NCI-H2081 (cell line): Measurements from ENCODE around the gene KRT7.
A peak's percentile ranks its signal among the peaks of the same experiment; 100 is the strongest.
"Not testable (repeated sequence)": the region's sequence is repeated elsewhere in the genome, so short reads cannot be mapped to it uniquely, and the experiment has no call there.

ENCODE experiments used
- DNase-seq, 2 experiments: peaks; one replicate each; lab custom pipeline; 2025; lab: John Stamatoyannopoulos, UW

The KRT7 gene

DNA sequence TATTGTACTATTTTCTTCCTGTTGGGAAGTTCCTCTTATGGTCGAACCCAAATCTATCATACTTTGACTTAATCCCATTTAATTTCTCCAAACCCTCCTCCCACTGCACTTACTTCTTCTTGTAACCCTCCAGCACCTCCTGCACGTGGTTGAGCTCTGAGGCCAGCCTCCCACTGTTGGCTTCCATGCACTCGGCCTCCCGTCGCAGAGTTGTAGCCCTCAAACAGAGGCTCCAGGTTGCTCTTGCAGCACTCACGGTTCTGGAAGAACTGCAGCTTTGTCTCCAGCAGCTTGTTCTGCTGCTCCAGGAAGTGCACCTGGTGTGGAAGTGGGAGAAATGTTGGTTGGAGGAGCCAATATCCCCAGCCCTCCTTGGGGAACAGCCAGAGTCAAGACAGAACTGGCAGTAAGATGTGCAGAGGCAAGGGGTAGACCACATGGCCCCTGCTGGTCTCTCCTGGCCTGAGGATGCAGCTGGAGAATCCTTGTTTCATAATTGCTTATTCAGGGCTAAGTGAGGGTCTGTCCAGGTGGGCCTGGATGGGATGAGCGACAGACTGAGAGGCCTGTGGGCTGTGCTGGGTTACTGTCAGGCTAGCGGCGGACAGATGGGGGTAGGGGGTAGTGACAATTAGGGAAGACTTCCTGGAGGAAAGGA lies 23.0 kb downstream of the KRT7 start:
- no peak for DNase-seq

DNA sequence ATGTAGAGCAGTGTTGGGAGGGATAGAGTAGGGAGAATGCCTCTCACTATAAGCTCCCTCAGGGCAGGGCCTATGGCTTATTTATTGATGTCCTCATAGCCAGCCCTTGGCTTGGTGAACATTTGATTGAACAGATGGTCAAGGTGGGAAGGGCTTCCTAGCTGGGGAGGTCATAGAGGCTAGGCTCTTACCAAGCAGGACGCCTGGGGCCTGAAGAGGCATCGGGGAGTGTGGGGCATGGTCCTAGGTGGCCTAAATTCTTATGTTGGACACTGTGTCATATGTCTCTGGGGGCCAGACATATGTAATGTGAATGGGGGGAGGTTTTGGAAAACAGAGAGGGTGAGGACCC lies 23.5 kb downstream of the KRT7 start:
- DNase-seq, result no peak

DNA sequence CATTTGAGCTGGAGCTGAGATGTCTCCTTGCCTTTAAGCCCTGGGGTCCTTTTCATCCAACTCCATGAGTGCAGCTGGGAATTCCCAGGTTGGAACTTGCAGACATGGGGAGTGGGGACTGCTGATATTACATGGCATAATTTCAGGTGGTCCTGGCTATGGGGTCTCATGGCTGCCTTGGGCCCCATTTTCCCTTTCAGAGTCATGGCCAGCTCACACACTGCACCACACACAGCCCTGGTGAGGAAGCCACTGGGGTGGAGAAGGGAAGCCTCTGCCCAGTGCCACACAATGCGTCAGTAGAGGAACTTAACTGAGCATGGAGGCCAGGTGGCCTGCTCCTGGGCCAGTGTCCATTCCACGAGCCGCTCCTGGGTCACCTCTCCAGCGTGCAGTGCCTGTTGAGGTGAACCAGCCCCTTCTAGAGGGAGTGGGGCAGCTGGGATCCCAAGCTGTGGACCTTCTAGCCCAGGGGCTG lies 24.1 kb downstream of the KRT7 start:
- no peak for DNase-seq

DNA sequence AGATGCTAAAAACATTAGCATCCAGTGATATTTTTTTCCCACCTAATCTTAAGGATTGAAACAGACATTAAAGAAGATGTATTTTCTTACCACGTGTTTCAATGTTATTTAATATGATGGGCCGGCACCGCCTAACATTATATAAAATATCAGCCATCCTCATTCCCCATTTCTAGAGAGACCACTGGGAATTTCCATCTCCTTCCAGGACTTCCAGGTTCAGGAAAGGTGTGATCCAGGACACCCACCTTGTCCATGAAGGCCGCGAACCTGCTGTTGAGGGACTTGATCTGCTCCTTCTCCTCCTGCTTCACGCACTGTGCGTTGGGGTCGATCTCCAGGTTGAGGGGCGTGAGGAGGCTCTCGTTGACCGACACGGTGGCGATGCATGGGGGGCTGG lies 24.9 kb downstream of the KRT7 start:
- not testable (repeated sequence) for DNase-seq

DNA sequence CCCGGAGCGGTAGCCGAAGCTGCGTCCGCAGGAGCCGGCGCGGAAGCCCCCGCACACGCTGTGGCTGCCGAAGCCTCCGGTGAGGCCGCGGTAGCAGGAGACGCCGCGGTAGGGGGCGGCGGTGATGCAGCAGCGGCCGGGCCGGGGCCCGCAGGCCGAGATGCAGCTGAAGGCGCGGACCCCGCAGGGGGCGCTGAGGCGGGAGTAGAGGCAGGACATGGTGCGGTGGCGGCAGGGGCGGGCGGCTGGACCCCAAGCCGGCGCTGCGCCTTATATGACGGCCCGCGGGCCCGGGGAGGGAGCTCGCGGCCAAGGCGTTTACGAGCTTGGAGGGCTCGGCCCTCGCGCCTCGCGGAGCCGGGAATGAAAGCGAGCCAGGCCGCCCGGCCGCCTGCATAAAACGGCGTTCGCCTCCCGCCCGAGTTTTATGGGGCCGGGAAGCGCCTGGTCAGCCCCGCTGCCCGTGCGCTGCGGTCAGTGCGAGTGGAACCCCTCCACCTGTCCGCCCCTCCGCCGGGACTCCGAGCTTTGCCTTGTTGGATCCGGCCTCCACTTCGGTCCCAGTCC lies 25.4 kb downstream of the KRT7 start:
- DNase-seq, result no peak

DNA sequence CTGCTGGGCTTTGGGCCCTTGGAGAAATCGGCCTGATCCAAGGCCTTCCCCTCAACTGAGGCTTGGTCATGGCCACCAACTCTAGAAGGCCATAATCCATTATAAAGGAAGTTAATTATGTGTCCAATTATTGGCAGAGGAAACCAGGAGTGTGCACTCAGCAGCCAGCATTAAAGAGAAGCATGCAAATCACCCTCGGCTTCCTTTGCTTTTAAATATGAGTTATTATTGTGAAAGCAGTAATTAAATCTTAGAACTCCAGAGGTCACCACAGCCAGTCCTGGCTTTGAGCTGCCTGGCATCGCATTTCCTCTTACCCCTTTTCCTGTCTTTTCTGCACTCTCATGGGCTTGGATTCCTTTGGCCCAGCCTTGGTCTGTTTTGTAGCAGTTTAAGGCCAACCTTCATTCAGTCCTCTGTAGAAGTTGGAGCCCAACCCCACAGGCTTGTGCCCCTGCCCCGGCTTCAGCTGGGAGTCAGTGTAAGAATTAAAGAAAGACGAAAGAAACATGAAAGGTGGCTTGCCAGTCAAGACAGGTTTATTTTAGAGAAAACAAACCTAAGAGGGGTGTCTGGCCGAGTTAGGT lies 26.7 kb downstream of the KRT7 start:
- peak in 1 of 2 experiments; percentile 29 for DNase-seq

DNA sequence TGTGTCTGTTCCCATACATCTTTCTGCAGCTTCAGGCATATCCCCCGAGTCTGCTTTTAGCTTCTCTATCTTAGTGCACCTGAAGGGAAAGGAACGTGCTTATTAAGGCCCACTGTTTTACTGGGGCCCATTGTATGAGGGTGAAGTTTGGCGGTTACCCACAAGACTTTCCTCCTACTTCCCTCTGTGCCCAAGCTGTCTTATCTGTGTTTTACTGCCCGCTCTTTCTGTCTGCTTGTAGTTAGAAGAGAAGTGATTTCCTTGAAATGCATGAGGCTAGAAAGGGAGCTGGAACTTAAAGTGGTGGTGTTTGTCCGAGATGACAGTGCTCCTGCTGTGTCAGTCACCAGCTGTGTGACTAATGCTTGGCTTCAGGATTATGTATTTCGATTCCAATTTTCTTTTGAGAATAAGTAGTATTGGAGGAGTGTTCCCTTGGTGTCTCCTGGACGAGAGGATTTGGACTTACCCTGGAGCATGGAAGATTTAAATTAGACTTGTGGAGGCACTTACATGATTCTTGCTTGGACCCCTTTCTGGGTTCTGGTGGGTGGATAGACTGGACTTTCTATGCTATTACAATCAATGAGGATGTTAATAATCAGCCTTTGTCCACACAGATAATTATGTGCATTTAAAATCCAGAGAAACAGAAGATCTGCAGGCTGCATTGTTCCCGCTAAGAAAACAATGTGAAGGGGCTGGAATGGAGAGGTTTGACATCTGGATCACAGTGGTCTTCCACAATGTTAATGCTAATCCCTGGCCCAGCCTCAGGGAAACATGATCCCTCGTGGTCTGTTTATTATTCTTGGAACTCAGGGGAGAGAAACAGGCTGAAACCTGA lies 27.5 kb downstream of the KRT7 start:
- no peak for DNase-seq

DNA sequence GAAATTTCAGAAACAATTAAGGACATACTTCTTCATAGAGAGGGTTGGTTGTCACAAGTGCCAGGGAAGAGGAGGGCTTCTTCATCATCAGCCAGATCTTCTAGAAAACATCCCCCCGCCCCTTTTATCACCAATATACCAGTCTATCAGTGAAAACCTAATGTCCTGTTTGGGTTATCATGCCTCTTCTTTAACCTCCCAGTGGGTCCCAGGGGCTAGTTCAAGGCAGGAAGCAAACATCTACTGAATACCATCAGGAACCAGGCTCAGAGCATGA lies 28.1 kb downstream of the KRT7 start:
- DNase-seq, result no peak

DNA sequence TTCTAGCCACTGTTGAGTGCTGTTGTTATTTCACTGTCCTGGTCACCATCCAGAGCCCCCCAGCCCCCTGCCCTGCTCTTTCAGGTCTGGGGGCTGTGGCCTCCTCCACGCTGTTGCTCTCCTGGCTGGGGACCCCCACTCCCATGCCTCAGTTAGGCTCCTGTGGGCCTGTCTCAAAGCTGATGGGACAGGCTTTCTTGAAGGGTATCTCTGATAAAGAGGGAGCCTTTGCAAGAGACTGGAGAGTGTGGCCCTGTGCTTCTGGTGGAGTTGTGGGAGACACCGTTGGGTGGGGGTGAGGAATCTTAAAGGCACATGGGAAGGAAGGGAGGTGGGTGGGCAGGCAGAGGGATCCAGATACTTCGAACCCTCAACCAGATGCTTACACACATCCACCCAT lies 29.2 kb downstream of the KRT7 start:
- no peak for DNase-seq

DNA sequence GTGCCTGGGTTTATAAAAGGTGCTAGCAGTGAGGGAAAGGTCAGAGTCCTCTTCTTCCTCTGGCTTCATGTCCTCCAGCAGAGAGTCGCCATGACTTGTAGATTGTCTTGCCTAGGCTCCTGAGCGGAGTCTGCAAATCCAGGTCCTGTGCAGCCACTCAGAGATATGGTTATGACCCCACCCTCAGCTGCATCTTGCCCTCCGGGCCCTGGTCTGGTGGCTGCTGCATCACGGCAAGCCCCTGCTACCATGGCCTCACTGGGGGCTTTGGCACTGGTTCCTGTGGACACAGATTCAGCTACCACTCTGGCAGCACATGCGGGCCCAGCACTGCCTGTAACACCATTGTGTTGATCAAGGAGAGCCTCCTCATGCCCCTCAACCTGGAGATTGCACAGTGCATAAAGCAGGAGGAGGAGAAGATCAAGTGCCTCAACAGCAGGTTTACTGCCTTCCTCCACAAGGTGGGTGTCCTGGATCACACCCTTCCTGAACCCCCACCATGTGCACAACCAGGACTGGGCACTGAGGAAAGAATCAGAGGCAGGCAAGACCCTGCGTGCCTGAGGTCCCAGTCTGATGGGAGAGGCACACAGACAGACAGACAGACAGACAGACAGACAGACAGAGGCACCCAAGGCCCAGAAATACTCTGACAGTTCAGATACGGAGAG lies 30.9 kb downstream of the KRT7 start:
- DNase-seq, result no peak

DNA sequence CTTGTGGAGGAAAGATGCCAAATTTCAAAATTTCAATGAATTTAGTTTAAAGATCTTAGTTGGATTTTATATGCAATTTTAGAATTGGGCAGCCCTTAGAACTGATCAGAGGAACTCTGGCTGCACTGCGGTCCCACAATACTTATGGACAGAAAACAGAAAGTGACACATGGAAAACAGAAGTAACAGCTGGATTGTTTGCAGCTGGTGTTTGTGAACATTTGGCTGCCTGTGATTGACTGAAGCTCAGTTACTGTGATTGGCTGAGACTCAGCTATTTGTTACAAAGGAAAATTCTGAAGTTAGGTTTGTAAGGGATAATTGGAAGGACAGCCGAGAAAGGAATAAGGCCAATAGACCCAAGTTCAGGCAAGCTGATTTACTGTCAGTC lies 31.4 kb downstream of the KRT7 start:
- no peak for DNase-seq

DNA sequence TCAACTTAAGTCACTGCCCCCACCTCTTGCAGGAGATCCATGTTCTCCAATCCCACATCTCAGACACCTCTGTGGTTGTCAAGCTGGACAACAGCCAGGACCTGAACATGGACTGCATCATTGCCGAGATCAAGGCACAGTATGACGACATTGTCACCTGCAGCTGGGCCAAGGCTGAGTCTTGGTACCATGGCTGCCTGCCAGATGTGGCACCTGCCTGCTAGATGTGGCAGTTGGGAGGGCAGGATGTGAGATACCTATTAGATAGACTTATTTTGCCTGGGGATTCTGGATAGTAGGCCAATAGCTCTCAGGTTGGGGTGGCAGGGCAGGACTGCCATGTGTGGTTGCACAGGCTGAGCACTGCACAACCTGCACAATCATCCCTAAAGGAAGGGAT lies 33.5 kb downstream of the KRT7 start:
- DNase-seq, result peak; percentile 15 to 56

DNA sequence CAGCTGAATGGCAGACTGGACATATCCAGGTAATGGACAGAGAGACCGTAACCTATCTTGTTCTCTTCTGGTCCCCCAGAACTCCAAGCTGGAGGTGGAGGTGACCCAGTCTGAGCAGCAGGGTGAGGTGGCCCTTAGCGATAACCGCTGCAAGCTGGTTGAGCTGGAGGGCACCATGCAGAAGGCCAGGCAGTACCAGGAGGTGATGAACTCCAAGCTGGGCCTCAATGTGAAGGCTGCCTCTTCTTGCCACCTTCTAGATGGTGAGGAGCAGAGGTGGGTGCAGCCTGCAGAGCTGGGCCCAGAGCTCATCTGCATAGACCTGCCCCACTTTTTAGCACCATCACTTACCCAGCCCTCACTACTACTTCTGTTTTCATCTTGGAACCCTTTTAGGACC lies 34.2 kb downstream of the KRT7 start:
- no peak for DNase-seq

DNA sequence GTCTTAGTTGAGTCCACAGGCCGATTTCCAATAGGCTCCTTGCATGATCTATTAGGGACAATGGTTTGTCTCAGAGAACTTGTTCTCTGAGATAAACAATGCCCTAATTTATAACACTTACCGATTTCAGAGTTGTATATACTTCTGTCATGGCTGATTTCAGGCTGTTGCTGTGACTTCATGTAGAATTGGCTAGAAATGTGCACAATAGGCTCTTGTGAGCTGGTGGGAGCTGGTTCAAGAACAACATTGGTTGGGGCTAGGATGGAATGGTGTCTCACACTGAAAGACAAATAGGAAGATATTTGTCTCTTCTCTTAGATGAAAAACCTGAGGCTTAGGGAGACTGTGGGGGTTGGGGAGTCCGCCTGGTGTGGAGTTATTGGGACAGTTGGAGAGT lies 34.7 kb downstream of the KRT7 start:
- DNase-seq, result no peak

DNA sequence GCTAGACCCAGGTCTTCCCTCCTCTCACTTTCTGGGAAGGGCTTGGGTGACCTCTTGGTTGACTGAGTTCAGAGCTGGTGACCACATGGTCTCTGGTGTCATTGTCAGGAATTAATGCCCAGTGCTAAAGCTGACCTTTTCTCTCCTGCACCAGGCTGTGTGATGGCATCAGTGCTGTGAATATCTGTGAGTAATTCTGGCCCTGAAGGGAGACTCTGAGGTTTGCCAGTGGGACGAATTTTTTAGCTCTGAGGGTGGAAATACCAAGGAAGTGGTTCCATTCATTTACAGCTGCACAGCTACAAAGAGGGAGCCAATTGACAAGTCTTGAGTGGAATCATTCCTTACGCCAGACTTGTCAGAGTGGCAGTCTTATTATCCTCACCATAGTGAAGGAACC lies 35.2 kb downstream of the KRT7 start:
- no peak for DNase-seq

DNA sequence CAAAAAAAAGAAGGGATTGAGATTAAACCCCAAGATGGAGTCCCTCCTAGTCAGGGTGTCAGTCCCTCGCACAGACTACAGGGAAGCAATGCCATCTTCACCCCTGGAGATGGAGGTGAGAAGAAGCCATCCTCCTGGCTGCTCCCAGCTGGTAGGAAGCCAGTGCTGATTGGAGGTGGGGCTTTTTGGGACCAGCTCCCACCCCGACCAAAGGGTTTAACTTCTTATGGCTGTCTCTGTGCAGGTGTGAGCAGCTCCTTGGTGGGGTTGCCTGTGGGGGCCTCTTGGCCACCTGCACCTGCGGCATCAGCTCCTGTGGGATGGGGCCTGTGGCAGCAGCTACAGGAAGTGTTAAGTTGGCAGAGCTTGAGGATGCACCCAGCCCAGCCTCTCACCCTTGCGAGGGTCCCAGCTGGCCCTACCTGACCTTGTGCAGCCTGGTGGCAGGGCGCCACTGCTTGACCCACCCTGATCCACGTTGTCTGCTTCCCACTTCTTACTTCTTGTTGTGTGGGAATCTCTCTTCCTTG lies 37.6 kb downstream of the KRT7 start:
- no peak for DNase-seq

DNA sequence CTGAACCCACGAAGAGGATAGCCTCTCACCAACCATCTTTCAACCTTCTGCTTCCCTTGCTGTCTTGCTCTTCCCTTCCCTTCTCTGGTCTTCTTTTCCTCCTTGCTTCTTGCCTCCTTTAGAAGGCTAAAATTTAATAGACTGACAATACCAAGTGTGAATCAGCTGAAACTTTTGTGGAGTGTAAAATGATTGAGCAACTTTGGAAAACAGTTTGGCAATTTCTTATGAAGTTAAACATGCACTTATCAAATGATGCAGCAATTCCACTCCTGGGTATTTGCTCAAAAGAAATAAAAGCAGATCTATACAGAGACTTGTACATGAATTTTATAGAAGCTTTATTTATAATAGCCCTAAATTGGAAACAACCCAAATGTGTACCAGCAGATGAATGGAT lies 38.1 kb downstream of the KRT7 start:
- DNase-seq, result no peak

DNA sequence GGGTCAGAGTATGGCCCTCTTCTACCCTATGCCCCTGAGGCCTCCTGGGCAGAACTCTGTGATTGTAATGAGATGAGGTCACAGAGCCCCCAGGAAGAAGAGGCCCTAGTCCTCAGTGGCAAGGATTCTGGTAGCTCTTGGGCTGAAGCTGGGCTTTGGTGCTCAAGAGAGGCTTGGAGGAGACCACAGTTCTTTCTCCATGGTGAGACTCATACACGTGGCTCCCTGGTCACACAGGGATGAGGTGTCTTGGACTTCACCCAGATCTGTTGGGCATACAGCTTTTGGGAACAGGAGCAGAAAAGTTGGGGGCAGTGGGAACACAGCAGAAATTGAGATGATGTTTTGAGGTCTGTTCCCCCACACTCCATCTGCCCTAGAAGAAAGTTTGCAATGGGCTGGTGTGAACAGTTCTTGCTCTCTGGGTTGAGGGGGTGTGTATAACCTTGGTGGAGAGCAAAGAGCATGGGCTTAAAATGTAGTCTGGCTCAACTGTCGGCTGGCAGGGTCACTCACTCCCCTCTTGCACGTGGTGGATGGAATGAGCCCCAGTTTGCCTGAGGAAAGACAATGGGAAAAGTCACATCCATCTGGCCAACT lies 41.6 kb downstream of the KRT7 start, which contains the start of gene KRT86:
TSS of gene KRT86 (plus strand) at position 125 of the 600 bp plus-strand sequence. CDS start 27,272 bp downstream, outside the sequence.
- no peak for DNase-seq

DNA sequence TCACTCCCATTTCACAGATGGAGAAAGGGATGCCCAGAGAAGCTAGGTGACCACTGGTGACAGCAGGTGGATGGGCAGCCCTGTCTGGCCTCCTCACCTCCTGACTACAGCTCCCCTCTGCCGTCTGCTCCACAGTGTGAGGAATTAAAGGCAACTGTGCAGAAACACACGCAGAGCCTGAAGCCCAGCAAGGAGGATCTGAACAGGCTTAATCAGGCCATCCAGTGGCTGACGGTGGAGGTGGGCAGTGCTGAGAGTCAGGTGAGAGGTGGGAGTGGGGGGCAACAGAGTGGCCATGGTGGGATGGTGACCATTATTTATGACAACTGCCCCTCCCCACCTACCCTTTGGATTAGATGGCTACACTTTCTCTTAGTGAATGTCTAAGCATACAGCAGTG lies 42.6 kb downstream of the KRT7 start:
- DNase-seq, result no peak

DNA sequence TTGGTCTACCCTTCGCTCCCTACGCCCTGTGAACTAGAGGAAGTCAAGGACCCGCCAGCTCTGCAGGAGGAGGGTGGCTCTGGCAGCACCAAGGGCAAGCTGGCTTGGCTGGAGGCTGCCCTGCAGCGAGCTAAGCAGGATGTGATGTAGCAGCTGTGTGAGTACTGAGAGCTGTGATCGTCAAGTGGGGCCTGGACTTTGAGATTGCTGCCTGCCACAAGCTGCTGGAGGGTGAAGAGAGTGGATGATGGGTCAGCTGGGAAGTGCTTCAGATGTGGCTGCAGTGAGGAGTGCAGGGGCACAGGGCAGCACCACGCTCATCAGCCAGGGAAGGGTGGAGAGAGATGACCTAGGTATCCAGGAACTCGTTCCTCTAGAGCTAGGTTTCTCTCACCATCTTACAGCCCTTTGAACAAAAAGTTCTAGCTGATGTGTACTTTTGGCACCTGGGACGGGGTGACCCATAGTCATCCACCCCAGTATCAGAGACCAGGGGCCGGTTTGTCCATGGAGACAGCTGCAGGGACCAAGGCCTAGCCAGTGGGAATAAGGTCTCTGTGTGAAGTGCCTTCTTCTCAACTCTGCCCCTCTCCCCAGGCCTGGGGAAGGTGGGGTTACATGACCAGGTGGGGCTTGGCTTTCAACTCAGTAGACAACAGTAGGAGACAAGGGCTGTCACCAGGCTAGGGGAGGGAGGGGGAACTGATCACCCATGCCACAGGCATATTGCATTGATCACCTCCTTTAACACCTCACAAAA lies 44.6 kb downstream of the KRT7 start:
- no peak for DNase-seq
